H1 (cell line): Measurements from ENCODE around the gene TRMT61B. TPM values are rescaled to one million over a fixed set of nuclear protein-coding genes. Genes with fewer than 3 reads are reported as not detected.
A peak's percentile ranks its signal among the peaks of the same experiment; 100 is the strongest.

Experiments
- CTCF ChIA-PET: fragments of 300-600 bp; sonication (Branson Sonifier 250); formaldehyde crosslinking; loops from one replicate; lab custom pipeline; 2021; ENCODE audit not compliant: partially characterized antibody; lab: Charles Lee
- POLR2A ChIA-PET: fragments of 300-600 bp; sonication (Branson Sonifier 250); formaldehyde crosslinking; loops from one replicate; lab custom pipeline; 2021; ENCODE audit warnings: inconsistent platforms; ENCODE audit not compliant: partially characterized antibody; lab: Charles Lee
- DNase-seq, 2 experiments: peaks; one replicate each; pipeline versions ENCODE4 v3.0.0 to v3.0.0-alpha.2; 2010 to 2022; ENCODE audit warnings: low spot score in 2 of 2, low read depth in 1 of 2, mixed read lengths in 1 of 2
- FAIRE-seq: peaks from 2 replicates; lab custom pipeline; 2011; peaks lifted over from hg19 to GRCh38; lab: Jason Lieb, UNC
- H2AFZ ChIP-seq: 2 replicates; pipeline ENCODE4 v1.8.1; 2012; ENCODE audit warnings: low read length, inconsistent platforms
- H2AK5ac ChIP-seq: 2 replicates; pipeline ENCODE4 v1.6.1; 2013; ENCODE audit warnings: low read depth, low read length
- H2BK120ac ChIP-seq: replicated peaks from 2 replicates; pipeline ENCODE3; 2013; ENCODE audit warnings: low read depth, low read length, inconsistent platforms
- H2BK12ac ChIP-seq: 2 replicates; pipeline ENCODE4 v1.6.1; 2013; ENCODE audit warnings: low read depth, low read length
- H2BK15ac ChIP-seq: 2 replicates; pipeline ENCODE4 v1.6.1; 2013; ENCODE audit warnings: low read length
- H2BK20ac ChIP-seq: 2 replicates; pipeline ENCODE4 v1.6.1; 2013; ENCODE audit warnings: low read length
- H2BK5ac ChIP-seq: 2 replicates; pipeline ENCODE4 v1.6.1; 2013; ENCODE audit warnings: low read depth, low read length
- H3K14ac ChIP-seq: 2 replicates; pipeline ENCODE4 v1.6.1; 2013; ENCODE audit warnings: inconsistent platforms; ENCODE audit not compliant: insufficient read length
- H3K18ac ChIP-seq: 2 replicates; pipeline ENCODE4 v1.6.1; 2013; ENCODE audit warnings: low read length; ENCODE audit errors: extremely low read depth
- H3K23ac ChIP-seq: 2 replicates; pipeline ENCODE4 v1.6.1; 2013; ENCODE audit warnings: inconsistent platforms; ENCODE audit not compliant: insufficient read length
- H3K23me2 ChIP-seq: 2 replicates; pipeline ENCODE4 v1.6.1; 2013; ENCODE audit warnings: low read depth, low read length
- H3K27ac ChIP-seq: 2 replicates; pipeline ENCODE4 v1.6.1; 2011; ENCODE audit warnings: low read depth, low read length, inconsistent platforms
- H3K27me3 ChIP-seq, 4 experiments: replicated peaks in 1 of 4; 1 replicate in 1 of 4; 2 replicates in 3 of 4; pipeline versions ENCODE4 v1.6.1 to v1.8.1; 2011 to 2013; ENCODE audit warnings: low read length in 3 of 4, mild to moderate bottlenecking in 3 of 4, inconsistent platforms in 2 of 4, mixed read lengths in 2 of 4, moderate library complexity in 1 of 4; ENCODE audit not compliant: control insufficient read depth in 3 of 4, insufficient read depth in 3 of 4; ENCODE audit errors: extremely low read depth in 1 of 4
- H3K36me3 ChIP-seq, 4 experiments: 2 replicates each; pipeline versions ENCODE4 v1.6.1 to v1.8.1; 2011 to 2013; ENCODE audit warnings: mild to moderate bottlenecking in 4 of 4, low read length in 3 of 4, moderate library complexity in 2 of 4, control low read depth in 1 of 4, inconsistent platforms in 1 of 4; ENCODE audit not compliant: insufficient read depth in 4 of 4, control insufficient read depth in 2 of 4
- H3K4ac ChIP-seq: replicated peaks from 2 replicates; pipeline ENCODE3; 2013; ENCODE audit warnings: low read length, low read depth, mixed read lengths, inconsistent platforms; ENCODE audit not compliant: insufficient read length
- H3K4me1 ChIP-seq, 4 experiments: replicated peaks in 1 of 4; 1 replicate in 1 of 4; 2 replicates in 3 of 4; pipeline versions ENCODE4 v1.6.1 to v1.8.1; 2011 to 2013; ENCODE audit warnings: low read length in 3 of 4, inconsistent platforms in 2 of 4, mixed read lengths in 1 of 4; ENCODE audit not compliant: insufficient read depth in 4 of 4, control insufficient read depth in 3 of 4
- H3K4me2 ChIP-seq, 2 experiments: 2 replicates each; pipeline versions ENCODE4 v1.6.1 to v1.8.1; 2011 to 2013; ENCODE audit warnings: low read depth in 2 of 2, low read length in 2 of 2, control low read depth in 1 of 2, inconsistent platforms in 1 of 2, mild to moderate bottlenecking in 1 of 2; ENCODE audit not compliant: insufficient read depth in 1 of 2
- H3K4me3 ChIP-seq, 4 experiments: fragments of 200-600, 300-600 bp in 1 of 4; sonication (generic), shearing (Covaris generic), sonication (Bioruptor Twin) in 1 of 4; 2 replicates each; pipeline versions ENCODE4 v1.5.1 to v1.8.1; 2011 to 2016; ENCODE audit warnings: low read length in 4 of 4, low read depth in 3 of 4, control low read depth in 2 of 4, inconsistent platforms in 2 of 4, mild to moderate bottlenecking in 2 of 4, mixed read lengths in 1 of 4, moderate library complexity in 1 of 4; ENCODE audit not compliant: insufficient read depth in 2 of 4; ENCODE audit errors: extremely low read depth in 1 of 4
- H3K56ac ChIP-seq: replicated peaks from 2 replicates; pipeline ENCODE3; 2013; ENCODE audit warnings: low read depth, mild to moderate bottlenecking, mixed read lengths, low read length, inconsistent platforms; ENCODE audit not compliant: insufficient read length
- H3K79me1 ChIP-seq: 2 replicates; pipeline ENCODE4 v1.6.1; 2013; ENCODE audit warnings: low read depth, low read length, control low read depth
- H3K79me2 ChIP-seq, 2 experiments: 2 replicates each; pipeline versions ENCODE4 v1.6.1 to v1.8.1; 2012 to 2013; ENCODE audit warnings: low read length in 2 of 2, mild to moderate bottlenecking in 2 of 2, inconsistent platforms in 1 of 2; ENCODE audit not compliant: insufficient read depth in 2 of 2, control insufficient read depth in 1 of 2
- H3K9ac ChIP-seq, 4 experiments: replicated peaks in 1 of 4; 1 replicate in 1 of 4; 2 replicates in 3 of 4; pipeline versions ENCODE4 v1.6.1 to v1.8.1; 2011 to 2013; ENCODE audit warnings: low read depth in 3 of 4, low read length in 3 of 4, control low read depth in 2 of 4, mild to moderate bottlenecking in 2 of 4, moderate library complexity in 2 of 4, inconsistent platforms in 1 of 4; ENCODE audit errors: extremely low read depth in 1 of 4
- H3K9me3 ChIP-seq, 2 experiments: 2 replicates each; pipeline versions ENCODE4 v1.6.1 to v1.8.1; 2012 to 2013; ENCODE audit warnings: mild to moderate bottlenecking in 2 of 2, moderate library complexity in 2 of 2, control low read depth in 1 of 2, inconsistent platforms in 1 of 2, low read depth in 1 of 2, low read length in 1 of 2, mixed read lengths in 1 of 2; ENCODE audit not compliant: insufficient read depth in 2 of 2
- H4K20me1 ChIP-seq, 2 experiments: replicated peaks in 1 of 2; 2 replicates each; pipeline versions ENCODE3 to v1.8.1; 2011 to 2013; ENCODE audit warnings: inconsistent platforms in 2 of 2, low read length in 2 of 2, mild to moderate bottlenecking in 1 of 2; ENCODE audit not compliant: insufficient read depth in 2 of 2, control insufficient read depth in 1 of 2
- H4K5ac ChIP-seq: 2 replicates; pipeline ENCODE4 v1.6.1; 2013; ENCODE audit warnings: low read length, low read depth, mixed read lengths, inconsistent platforms; ENCODE audit not compliant: insufficient read length
- H4K8ac ChIP-seq: 2 replicates; pipeline ENCODE4 v1.8.0; 2013; ENCODE audit warnings: mild to moderate bottlenecking, moderate library complexity, low read length, inconsistent platforms; ENCODE audit not compliant: insufficient read depth; ENCODE audit errors: extremely low read depth
- H4K91ac ChIP-seq: replicated peaks from 2 replicates; pipeline ENCODE3; 2013; ENCODE audit warnings: low read length, mixed read lengths, inconsistent platforms; ENCODE audit not compliant: insufficient read length
- CBX5 ChIP-seq: fragments of 300-800, 300-1000 bp; sonication (generic); IDR thresholded peaks from 2 replicates; pipeline ENCODE4 v1.7.1; 2016; ENCODE audit warnings: antibody characterized with exemption, low read length, low read depth
- CHD2 ChIP-seq: IDR thresholded peaks from 2 replicates; pipeline ENCODE4 v1.6.1; 2012; ENCODE audit warnings: low read length, improper control_type of control experiment
- EGR1 ChIP-seq: IDR thresholded peaks from 2 replicates; pipeline ENCODE4 v1.6.1; 2011; ENCODE audit warnings: low read depth, low read length, borderline replicate concordance
- EZH2 ChIP-seq: fragments of 200-600 bp; sonication (generic); IDR thresholded peaks from 2 replicates; pipeline ENCODE4 v1.7.1; 2012; ENCODE audit warnings: low read depth, mild to moderate bottlenecking, moderate library complexity, low read length, inconsistent platforms; ENCODE audit not compliant: severe bottlenecking
- JUN ChIP-seq: IDR thresholded peaks from 2 replicates; pipeline ENCODE4 v1.6.1; 2011; ENCODE audit warnings: low read depth, mild to moderate bottlenecking, improper control_type of control experiment, low read length
- KDM1A ChIP-seq: fragments of 200-600, 300-600 bp; sonication (generic); IDR thresholded peaks from 2 replicates; pipeline ENCODE4 v1.7.1; 2016; ENCODE audit warnings: mild to moderate bottlenecking, low read length, borderline replicate concordance
- NRF1 ChIP-seq: IDR thresholded peaks from 2 replicates; pipeline ENCODE4 v1.6.1; 2011; ENCODE audit warnings: mild to moderate bottlenecking, low read depth, low read length, improper control_type of control experiment
- RAD21 ChIP-seq, 2 experiments: IDR thresholded peaks in 1 of 2; conservative IDR thresholded peaks in 1 of 2; 2 replicates each; pipeline ENCODE4 v1.6.1; 2011; ENCODE audit warnings: low read depth in 2 of 2, low read length in 2 of 2, improper control_type of control experiment in 1 of 2, inconsistent platforms in 1 of 2, mild to moderate bottlenecking in 1 of 2, moderate library complexity in 1 of 2
- SIN3A ChIP-seq, 2 experiments: IDR thresholded peaks in 1 of 2; conservative IDR thresholded peaks in 1 of 2; 2 replicates each; pipeline ENCODE4 v1.6.1; 2011 to 2012; ENCODE audit warnings: low read length in 2 of 2, improper control_type of control experiment in 1 of 2, low read depth in 1 of 2, mild to moderate bottlenecking in 1 of 2
- WGBS, 2 experiments: shearing (Covaris generic) in 1 of 2; methylation state at CpG; one replicate each; pipeline versions ENCODE4 v1.1.6 to v1.1.7; 2013 to 2015; ENCODE audit warnings: low lambda C conversion rate in 2 of 2, mixed read lengths in 2 of 2, inconsistent platforms in 1 of 2, low coverage in 1 of 2, missing lambda C conversion rate in 1 of 2; ENCODE audit not compliant: insufficient replicate concordance in 2 of 2, insufficient coverage in 1 of 2, insufficient read length in 1 of 2; ENCODE audit errors: extremely low coverage in 1 of 2, missing lambda C conversion rate in 1 of 2; 5-methylcytosine and 5-hydroxymethylcytosine counted together
- polyA plus RNA-seq, 7 experiments: library from polyadenylated mRNA; depleted of rRNA in 3 of 7; stranded (reverse) in 5 of 7; unstranded in 2 of 7; fragments of >200 nt in 5 of 7; fragments of 200-250 nt in 2 of 7; gene quantifications; 1 replicate in 5 of 7; 2 replicates in 1 of 7; 4 replicates in 1 of 7; pipeline versions ENCODE4 v1.2.1 to v1.2.3, GENCODE V29; 2011 to 2013; ENCODE audit warnings: missing spikeins in 2 of 7, mixed read lengths in 2 of 7
- total RNA-seq: library from RNA; stranded (reverse); fragmentation: NEBNext Ultra II Directional; extraction: Animal tissue kit (Norgen Biotek cat#: 25700); gene quantifications from 2 replicates; pipeline ENCODE4 v1.2.1, GENCODE V29; 2021
- TF ChIP-seq, protein P1 (sequence below): IDR thresholded peaks from 2 replicates; pipeline ENCODE4 v1.6.1; 2012; ENCODE audit warnings: inconsistent platforms

Gene TRMT61B
- total and polyA plus RNA-seq, 2 of the 8 experiments (the other 6 are each of a cell fraction or from before 2014, with no cell fraction given), result 10.4 to 27.8 TPM

DNA sequence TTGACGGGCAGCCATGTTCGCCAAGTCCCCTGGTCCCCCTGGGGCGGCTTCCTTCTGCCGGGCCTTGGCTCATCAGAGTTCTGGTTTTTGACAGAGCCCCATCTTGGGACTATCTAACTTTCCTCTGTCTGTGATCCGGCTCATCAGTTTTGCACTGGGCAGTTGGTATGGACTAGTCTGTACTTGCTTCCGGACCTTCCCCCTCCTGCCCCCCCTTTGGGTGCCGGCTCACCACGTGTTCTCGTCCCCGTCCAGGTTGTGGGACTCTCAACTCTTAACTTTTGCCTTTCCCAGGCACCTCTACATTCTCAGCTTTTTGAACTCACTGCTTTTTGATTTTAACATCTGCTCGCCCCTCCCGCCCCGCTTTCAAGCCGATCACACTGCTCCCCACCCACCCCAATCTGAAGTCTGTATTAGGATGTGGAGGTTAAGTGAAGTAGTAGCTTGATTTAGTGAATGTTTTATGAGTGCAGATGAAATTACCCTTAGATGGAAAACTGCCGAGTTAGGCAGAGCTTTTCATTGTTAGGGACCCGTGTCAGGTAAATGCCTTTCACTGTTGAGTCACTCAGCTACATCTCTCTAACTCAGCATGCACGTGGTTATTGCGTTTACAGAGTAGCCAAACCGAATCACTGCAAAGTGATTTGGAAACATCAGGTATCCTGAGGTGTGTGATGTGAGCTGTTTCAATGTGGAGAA lies 25.2 kb upstream of the TRMT61B start:
- Histone ChIP-seq H3K79me1 (no peaks in the 10 kb centered on the region), H3K9me3 (no peaks in the 10 kb centered on the region), H3K27ac (peak overlapping the region; percentile 97), H2BK12ac (no peak overlapping the region), H3K79me2 (peaks cover 58 to 59% of the 10 kb centered on the region in 2 experiments), H3K56ac (peak overlapping the region; percentile 93), H3K23me2 (0 out of 2 replicates have a peak, but pooled peaks cover 2% of the 10 kb centered on the region), H3K27me3 (no peaks in the 10 kb centered on the region; a peak in 1 of 7 replicates), H2AK5ac (no peak overlapping the region; the same call in 1 of the 2 replicates), H2AFZ (no peak overlapping the region), H3K14ac (no peak overlapping the region), H4K5ac (peak overlapping the region; percentile 36), H3K36me3 (no peaks in the 10 kb centered on the region; a peak in 1 of 8 replicates), H3K23ac (no peak overlapping the region), H4K91ac (peak overlapping the region; percentile 99), H3K18ac (0 out of 2 replicates have a peak overlapping the region, but pooled peaks have one; percentile 100), H3K4me1 (peaks cover 0 to 3% (median 3%) of the 10 kb centered on the region in 4 experiments; a peak in 4 of 7 replicates), H2BK15ac (no peak overlapping the region), H3K4me3 (peak overlapping the region; percentile 94 to 99 (median 96)), H3K4ac (no peak overlapping the region), H2BK120ac (no peak overlapping the region), H4K20me1 (peaks cover 15 to 38% of the 10 kb centered on the region in 2 experiments), H2BK20ac (no peak overlapping the region), H3K4me2 (peak overlapping the region; percentile 73 to 93), H3K9ac (peak overlapping the region; percentile 99 to 100 (median 100)), H2BK5ac (no peak overlapping the region; the same call in 1 of the 2 replicates), H4K8ac (peak overlapping the region; percentile 100; the same call in 1 of the 2 replicates)
- DNase-seq (peak in 1 of 2 experiments; percentile 53), FAIRE-seq (no peak)
- POLR2A ChIA-PET, result interaction anchor here (0.6 to 6.1 kb wide), 20 partner anchors 9 to 1243 kb away, joined by 3 to 63 read pairs (median 6); partner anchors contain the start of gene TRMT61B
- WGBS, 2 experiments, result 4% methylated on average over 19 of the region's 19 CpGs; no CpG with 5 or more reads in 1 of the 2 experiments
- CTCF ChIA-PET, result interaction anchor here (0.6 to 2.2 kb wide), 3 partner anchors 25 to 328 kb away, joined by 3 to 9 read pairs (median 5); partner anchors contain the start of gene TRMT61B
- TF ChIP-seq RAD21 (IDR thresholded peaks at IDR 0.05 in 1 of 2, conservative IDR thresholded peaks at IDR 0.05 in 1 of 2; ENCODE audit: low read depth in 2 of 2, low read length in 2 of 2) (no peak), JUN (no peak), CBX5 (no peak), NRF1 (no peak), KDM1A (no peak), SIN3A (conservative IDR thresholded peaks at IDR 0.05 in 1 of 2, IDR thresholded peaks at IDR 0.05 in 1 of 2; ENCODE audit: low read depth in 1 of 2, low read length in 2 of 2) (peak in 1 of 2 experiments; percentile 66; a peak in 2 of 4 replicates), EZH2 (no peak), EGR1 (no peak), CHD2 (no peak)
- TF ChIP-seq, protein P1, sequence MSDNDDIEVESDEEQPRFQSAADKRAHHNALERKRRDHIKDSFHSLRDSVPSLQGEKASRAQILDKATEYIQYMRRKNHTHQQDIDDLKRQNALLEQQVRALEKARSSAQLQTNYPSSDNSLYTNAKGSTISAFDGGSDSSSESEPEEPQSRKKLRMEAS, result peak; percentile 77
